GM18508 (cell line): ENCODE results near the gene NFATC2.
A peak's percentile ranks its signal among the peaks of the same experiment; 100 is the strongest.
"Not testable (repeated sequence)": the region's sequence is repeated elsewhere in the genome, so short reads cannot be mapped to it uniquely, and the experiment has no call there.

ENCODE experiments used
- ATAC-seq: cut with Tn5 transposase; IDR thresholded peaks from one replicate; pipeline ENCODE4 v1.9.1; 2021; ENCODE audit warnings: moderate number of reproducible peaks; ENCODE audit not compliant: insufficient read depth, unreplicated experiment

Gene NFATC2

DNA sequence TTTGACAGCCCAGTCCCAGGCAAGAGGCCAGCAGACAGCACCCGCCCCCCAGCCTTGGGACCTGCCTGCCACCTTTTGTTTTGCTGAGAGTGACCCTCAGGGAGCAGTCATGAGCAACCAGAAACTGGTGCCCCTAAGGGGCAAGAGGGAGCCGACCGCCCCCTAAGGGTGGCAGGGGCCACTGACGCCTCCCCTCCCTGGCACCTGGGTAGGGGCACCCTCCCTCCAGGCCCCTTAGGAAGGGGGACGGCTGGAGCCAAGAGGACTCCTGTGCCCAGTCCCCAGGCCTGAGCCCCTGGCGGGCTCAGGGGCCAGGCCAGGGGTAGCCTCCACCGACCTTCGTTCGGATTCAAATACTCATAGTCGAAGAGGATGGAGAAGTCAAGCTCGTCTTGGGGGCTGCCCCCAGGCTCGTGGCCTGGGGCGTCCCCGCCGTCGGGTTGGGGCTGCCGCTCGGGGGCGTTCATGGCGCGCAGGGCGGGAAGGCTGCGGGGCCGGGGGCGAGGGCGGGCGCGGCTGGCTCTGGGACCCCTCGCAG lies 417 bp downstream of the NFATC2 start:
- ATAC-seq = no peak

DNA sequence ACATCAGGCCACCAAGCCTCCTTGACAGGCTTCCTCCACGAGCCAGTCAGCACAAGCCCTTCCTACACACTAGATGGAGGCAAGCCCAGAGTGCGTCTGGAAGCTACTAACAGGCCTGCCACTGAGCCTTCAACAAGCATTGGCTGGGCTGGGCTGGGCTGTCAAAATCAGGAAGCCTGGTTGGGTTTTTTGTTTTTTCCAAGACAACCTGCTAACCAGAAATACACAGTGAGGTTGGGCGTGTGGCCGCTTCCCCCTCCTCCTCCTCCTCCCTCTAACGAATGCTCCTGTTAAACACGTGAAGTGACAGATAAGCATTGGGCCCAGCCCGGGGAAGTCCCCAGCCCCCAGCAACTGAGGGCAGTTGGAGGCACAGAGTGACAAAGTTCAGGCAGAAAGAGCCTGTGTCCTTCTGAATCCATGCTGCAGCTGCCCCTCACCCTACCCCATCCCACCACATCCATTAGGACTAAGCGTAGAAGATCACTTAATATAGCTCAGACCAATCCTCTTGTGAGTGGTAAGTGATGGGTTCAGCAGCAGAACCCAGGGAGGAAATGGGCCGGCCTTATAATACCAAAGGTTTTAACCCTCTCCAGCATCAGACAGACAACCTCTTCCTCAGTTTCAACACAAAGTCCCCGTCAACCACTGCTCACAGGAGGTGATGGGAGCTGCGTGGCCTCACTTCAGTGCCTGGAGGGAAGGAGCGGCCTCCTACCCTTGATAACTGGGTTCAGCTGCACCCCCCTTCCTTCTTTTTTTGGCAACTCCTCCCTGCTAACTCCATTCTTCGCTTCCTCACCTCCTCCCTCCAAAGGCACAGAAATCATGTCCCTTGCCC lies 1.1 kb downstream of the NFATC2 start:
- no peak for ATAC-seq

DNA sequence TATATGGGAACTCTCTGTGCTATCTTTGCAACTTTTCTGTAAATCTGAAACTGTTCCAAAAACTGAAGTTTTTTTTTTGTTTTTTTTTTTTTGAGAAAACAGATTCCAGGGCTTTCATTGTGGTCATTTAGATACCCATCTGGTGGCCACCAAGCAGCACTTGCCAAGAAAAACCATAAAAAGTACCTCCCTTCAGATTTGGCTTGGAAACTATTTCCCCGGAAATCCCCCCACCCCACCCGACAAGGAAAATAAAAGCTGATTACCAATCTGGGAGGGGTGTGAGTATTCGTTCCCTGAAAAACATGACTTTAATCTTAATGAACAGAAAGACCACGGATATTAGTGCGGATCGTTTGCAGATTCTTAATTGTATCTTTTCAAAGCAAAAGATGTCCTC lies 1.9 kb downstream of the NFATC2 start:
- ATAC-seq = no peak

DNA sequence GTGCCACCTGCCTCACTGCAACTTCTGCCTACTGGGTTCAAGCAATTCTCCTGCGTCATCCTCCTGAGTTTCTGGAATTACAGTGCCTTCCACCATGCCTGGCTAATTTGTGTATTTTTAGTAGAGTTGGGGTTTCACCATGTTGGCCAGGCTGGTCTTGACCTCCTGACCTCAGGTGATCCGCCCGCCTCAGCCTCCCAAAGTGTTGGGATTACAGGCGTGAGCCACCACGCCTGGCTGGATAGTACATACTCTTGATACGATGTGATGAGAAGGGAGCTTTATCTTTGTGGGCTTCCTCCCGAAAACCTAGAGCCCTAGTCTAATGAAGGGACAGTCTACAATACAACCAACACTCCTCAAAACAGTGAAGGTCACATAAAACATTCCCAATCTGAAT lies 2.4 kb downstream of the NFATC2 start:
- not testable (repeated sequence) for ATAC-seq

DNA sequence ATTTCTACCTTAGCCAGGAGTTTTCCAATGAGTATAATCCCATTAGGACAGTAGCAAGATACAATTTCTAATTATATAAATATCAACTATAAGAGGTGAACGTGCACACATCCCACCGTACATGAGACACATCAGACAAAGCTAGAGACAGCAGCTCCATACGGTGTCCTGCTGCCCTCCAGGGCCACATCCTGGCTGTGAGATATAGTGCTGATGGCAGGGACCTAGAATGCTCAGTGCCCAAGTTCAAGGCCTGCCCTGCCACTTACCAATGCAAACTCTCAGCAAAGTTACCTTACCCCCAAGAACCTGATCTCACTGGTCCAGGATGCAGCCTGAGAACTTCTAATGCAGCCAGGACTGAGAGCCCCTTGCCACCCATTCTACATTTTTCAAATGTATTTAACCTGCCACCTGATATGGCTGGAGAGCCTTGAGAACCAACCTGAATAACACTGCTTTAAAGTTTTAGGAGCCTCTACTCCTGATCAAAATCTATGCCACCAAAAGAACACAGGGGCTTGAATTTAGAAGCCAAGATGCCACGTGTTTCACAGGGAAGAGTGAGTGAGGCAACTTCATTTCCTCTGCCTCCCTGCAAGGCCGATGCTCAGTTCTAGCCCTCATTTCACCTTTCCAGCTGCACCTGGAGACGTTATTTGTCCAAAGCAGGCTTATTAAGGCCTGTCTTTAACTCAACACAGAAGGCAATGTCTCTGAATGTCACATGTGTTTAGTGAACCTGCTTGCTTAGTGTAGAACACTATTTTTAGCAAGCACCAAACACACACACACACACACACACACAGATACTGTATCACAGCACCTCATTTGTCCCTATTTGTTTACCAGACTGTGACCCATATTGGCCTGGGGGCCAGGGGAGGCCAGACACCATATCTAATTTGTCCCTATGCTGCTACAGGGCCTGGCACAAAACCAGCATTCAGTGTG lies 6.1 kb downstream of the NFATC2 start:
- ATAC-seq = no peak

DNA sequence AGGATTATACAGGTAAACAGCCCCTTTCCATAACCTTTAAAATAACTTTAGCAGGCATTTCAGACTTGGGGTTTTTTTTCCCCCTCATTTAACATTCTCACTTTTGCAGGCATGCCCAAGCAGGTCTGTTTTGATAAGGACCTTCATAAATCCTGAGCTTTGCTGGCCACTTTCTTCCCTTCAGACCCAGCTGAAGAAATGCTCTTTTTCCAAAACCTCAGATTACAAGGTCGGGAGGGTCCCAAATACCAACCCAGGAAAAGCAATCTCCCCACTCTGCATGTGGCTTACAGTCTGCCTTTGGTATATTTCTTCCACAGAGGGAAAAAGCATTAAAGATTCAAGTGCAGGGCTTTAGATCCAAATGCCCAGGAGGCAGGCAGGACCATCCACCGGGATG lies 6.8 kb downstream of the NFATC2 start:
- no peak for ATAC-seq

DNA sequence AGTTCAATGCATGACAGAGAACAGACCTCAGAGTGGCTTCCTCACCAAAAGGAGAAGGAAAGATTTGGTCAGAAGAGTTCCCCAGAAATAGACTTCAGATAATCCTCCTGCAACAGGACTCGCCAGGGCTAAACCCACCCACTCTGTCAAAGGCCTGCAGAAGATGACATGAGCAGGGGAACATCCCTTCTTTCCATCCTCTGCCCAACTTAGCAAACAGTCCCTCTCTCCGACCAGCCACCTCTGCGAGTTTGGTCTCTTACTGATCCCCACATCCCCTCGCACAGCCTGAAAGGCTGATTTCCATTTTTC lies 7.5 kb downstream of the NFATC2 start:
- no peak for ATAC-seq

DNA sequence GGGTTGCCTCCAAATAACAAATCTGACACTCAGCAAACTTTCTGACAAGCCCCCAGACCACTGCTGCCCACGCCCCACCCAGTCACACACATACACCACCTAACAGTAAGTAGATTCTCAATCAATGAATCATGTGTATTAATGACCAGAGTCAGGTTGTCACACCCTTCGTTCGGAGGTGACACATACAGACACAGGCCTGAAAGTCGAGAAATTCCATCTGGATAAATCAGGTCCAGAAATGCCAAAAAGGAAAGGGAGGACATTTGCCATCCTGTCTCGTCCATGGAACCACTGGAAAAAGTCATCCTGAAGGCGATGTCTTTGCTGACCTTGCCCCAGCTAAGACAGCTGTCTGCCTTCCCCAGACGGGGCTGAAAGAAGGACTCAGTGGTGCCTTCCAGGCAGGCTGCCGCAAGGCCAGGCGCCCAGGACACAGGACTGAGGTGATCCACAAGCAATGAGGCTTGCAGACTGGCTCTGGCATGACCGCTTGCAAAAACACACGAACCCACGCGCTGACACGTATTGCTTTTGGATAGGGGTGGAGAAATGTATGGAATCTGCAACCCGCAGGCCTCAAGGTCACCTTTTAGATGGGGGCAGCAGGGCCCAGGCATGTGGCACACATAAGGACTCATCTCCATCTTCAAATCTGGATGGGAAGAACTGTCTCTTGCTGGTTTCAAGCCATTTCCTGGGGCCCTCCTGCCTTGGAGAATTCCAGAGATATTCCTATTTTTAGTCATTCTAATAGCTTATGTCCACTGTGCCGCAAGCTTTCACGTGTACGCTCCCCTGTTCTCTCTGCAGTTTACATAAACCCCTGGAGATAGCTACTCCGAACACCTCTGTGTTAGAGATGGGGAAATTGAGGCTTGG lies 9.0 kb downstream of the NFATC2 start:
- ATAC-seq = no peak

DNA sequence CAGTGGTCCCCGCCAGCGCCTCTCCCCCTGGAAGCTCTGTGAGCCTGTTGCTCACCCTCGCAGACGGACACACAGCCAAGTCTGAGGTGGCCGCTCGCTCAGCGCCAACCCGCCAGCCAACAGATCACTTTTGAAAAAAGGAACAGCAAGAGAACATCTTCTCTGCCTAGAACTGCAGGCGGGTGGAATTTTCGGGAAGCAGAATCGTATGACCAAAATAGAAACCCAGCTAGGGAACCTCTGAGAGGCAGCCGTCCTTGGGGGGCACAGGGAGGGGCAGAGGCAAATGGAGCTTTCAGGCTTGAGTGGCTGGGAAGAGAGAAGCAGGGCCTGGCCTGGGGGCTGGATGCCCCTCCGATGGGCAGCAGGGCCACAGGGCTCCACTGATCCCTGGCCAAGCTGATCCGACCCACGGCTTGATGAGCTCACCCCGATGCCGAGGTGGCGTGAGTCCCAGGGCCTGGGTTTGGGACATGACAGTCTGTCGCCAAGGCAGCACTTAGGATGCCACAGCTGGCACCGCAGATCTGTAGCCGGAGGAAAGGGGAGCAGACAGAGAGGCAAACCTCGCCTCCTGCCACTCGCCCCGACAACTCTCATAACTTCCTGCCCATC lies 9.8 kb downstream of the NFATC2 start:
- no peak for ATAC-seq

DNA sequence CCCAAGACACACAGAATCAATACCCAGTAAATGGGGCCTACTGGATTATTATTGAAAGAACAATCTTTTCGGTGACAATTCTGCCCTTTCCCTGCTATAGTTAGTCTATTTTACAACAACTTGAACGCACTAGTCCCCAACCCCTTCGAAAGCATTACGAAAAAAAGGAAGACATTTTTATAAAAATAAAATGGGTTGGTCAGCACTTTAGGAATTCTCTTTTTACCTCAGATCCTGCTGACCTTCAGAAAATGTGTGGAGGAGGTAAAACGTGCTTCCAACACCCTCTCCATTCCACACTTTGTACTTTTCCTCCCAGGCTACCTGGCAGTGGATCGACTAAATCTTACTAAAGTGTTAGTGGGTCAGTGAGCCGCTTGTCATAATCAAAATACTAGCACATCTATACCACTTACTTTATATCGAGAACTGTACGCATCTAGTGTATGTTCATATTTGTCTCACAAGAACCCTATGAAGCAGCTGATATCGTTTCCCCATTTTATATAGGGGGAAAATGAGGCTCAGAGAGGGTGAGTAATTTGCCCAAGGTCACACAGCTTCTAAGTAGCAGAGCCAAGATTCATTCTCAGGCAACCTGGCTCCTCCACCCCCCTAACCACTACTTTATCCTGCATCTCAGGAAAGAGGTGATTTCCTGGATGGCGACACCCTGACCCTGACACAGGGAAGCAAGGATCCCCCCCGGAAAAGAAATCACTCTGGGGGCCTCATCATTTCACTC lies 10.6 kb downstream of the NFATC2 start:
- ATAC-seq = no peak

DNA sequence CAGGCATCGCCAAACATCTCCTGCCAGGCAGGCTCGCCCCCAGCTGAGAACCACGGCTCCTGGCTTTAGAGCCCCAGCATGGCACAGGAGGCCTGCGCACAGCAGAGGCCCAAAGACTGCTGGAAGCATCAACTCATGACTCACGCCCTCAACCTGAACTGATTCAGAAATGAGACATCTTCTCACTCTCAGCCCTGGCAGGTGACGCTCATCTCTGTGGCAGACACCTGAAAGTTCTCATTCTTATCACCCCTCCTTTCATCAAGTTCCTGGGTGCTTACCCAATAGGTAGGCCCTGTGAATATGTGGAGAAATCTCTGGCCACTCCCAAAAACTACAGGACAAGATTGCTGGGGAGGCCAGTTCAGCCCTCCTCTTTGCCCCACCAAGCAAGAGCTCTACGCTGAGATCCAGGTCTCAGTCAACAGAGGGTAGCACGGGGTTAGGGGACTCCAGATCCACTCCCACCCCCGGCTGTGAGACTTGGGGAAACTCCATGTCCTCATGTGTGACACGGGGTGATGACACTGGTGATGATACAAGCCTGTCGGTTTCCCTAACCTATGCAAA lies 11.3 kb downstream of the NFATC2 start:
- peak; percentile 35 for ATAC-seq

DNA sequence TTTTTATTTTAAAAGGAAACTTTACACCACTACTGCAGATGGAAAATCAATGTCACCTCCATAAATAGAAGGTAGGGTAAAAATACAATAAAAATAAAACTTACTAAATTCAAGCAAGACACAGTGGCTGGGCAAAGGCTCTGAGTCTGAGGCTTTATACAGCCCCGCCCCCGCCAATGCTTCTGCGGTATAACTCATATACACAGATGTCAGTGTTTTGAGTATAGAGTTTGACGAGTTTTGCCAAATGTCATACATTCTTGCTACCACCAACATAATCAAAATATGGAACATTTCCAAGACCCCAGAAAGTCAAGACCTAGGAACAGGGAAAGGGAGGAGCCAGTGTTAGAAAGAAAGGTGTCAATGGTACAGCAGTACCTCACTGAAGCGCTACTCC lies 12.8 kb downstream of the NFATC2 start:
- ATAC-seq = no peak

DNA sequence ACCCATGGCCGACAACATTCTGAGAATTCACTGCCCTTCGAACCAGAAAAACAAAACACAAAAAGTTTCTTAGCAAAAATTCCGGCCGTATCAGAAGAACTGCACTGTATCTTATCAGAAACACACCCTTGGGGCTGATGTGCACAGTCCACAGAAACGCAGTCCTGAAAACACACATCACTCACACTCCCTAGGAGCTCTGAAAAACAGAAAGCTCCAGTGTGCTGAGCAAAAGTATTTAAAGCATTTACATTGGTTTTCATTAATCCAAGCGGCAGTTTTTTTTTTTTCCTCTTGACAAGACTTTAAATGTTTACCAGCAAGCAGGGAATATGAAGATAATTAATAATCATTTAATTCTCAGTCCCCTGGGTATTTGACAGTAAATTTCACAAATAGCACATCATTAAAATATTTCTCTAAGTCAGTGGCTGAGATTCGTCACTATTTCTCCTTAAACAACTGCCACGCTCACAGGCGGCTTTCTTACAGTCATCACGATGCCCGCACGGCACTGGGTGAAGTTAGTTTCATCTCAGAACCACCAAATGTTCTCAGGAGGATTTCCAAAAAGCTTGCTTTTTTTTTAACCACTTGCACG lies 13.3 kb downstream of the NFATC2 start:
- ATAC-seq = no peak

DNA sequence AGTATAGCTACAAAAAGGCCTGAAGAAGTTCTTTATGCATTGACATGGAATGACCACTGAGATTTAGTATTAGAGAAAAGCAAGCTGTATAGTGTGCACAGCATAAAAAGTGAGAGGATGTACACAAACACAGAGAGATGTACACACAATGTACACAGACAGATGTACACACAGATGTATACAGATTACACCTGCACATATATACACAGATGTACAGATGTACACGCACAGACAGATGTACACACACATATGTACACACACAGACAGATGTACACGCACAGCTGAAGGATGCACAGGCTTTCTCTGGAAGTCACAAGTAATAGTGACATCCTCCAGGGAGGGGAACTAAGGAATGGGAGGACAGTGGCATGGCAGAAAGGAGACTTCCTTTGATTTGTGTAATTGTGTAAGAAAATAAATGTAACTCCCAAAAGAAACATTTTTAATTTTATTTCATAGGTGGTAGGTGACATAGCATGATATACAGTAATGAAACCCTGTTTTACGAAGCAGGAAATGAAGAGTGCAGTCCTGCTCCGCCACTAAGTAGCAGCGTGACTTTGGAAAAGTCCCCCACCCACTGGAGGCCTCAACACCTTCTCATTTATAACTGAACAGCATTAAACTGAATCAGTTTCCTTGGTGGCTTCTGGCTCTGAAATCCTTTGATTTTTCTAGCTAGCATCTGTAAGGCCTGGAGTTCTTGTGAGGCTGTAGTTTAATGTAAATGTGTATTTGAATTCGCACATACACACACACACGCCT lies 14.1 kb downstream of the NFATC2 start:
- no peak for ATAC-seq

DNA sequence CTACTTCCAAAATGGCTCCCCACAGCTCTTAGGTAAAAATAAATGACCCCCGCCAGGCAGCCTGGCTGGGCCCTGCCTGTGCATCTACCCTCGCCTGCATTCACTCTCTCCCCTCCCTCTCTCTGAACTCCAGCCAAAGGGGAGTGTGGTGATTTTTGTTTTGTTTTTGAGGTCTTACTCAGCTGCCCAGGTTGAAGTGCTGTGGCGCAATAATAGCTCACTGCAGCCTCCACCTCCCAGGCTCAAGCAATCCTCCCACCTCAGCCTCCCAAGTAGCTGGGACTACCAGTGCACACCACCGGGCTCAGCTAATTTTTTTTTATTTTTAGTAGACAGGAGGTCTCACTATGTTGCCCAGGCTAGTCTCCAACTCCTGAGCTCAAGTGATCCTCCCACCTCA lies 15.8 kb downstream of the NFATC2 start:
- ATAC-seq = no peak

DNA sequence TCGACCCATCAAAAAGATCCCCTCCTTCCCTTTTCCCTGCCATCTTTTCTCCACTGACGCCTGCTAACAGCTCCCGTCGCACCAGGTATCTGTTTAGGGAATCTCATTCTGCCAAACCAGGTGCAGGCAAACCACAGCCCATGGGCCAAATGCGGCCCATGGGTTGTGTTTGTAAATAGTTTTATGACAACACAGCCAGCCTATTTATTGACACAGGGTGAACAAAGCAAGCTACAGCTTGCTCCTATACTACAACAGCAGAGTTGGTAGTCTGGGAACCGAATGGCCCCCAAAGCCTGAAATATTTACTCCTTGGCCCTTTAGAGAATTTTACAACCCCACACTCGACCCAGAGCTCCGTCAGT lies 16.4 kb downstream of the NFATC2 start:
- ATAC-seq = no peak

DNA sequence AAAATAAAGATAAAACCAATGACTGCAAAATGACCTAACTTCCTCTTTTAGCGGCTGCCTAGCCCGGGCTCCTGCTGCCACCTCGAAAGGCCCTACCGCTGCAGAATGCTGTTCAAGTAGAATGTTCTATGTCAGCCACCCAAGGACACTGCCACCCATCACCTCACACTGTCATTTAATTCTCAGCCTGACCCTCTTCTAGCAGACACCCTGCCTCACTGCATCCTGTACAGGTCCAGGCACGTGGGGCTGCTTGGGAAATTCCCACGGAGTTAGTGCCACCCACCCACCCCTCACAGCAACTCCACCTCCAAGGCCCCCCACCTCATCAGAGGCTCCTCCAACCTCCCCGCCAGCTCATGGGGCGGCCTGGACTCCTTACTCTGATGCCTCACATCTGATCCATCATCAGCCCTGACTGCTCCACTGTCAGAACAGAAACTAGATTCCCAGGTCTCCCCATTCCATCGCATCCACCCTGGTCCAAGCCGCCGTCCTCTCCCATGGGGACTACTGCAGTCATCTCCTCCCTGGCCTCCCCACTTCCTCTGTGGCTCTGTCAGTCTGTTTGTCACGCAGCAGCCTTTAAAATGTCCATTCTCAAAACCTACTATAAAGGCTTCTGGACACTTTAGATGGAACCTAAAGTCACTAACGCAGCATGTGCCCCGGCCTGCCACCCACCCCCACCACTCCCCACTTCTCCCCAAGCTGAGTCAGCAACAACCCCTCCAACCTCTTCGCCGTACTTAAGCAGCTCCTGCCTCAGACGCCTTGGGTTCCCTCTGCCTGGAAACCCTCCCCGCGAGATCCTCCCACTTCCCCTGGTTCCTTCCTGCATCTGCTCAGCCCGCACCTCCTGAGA lies 17.0 kb downstream of the NFATC2 start:
- no peak for ATAC-seq
